ENCODE results near the gene SIGMAR1. TPM values are rescaled to one million over a fixed set of nuclear protein-coding genes. Genes with fewer than 3 reads are reported as not detected.

The SIGMAR1 gene
- total RNA-seq, 1 donor from 2014 or later, result 44.4 TPM

GRCh38 chr9:34653151-34654072, 15.8 kb upstream of the SIGMAR1 start:
- peaks cover 6% of the 10 kb centered on the region for H3K9me3 Mint-ChIP-seq (ENCODE audit: unreplicated experiment)
- peak overlapping the region; percentile 69 for H3K4me3 Mint-ChIP-seq (ENCODE audit: unreplicated experiment)
- H3K4me1 Mint-ChIP-seq (ENCODE audit: low read depth, unreplicated experiment), result peaks cover 32% of the 10 kb centered on the region
- peaks cover 3% of the 10 kb centered on the region for H3K36me3 Mint-ChIP-seq (ENCODE audit: unreplicated experiment)
- H3K27ac Mint-ChIP-seq (ENCODE audit: unreplicated experiment), result peak overlapping the region; percentile 48
- peaks cover 6% of the 10 kb centered on the region for H3K27me3 Mint-ChIP-seq (ENCODE audit: unreplicated experiment)
- no peak for TF ChIP-seq CTCF (IDR thresholded peaks at IDR 0.05; ENCODE audit: partially characterized antibody, unreplicated experiment)
- DNase-seq, result no peak

- Mint-ChIP-seq H3K36me3 (ENCODE audit: unreplicated experiment) (peaks cover 8% of the 10 kb centered on the region), H3K4me1 (ENCODE audit: low read depth, unreplicated experiment) (peaks cover 28% of the 10 kb centered on the region), H3K27me3 (ENCODE audit: unreplicated experiment) (peaks cover 7% of the 10 kb centered on the region), H3K27ac (ENCODE audit: unreplicated experiment) (peak overlapping the region; percentile 48), H3K9me3 (ENCODE audit: unreplicated experiment) (peaks cover 7% of the 10 kb centered on the region), H3K4me3 (ENCODE audit: unreplicated experiment) (peak overlapping the region; percentile 77)
- no peak for DNase-seq
- no peak for TF ChIP-seq CTCF (IDR thresholded peaks at IDR 0.05; ENCODE audit: partially characterized antibody, unreplicated experiment)
Measured at GRCh38 chr9:34652602-34653000, 15.0 kb upstream of the SIGMAR1 start.

GRCh38 chr9:34651876-34652601, 14.5 kb upstream of the SIGMAR1 start, which contains the start of gene IL11RA:
TSS of gene IL11RA (plus strand) at chr9:34652185. CDS start at chr9:34655218, 3,033 bp downstream.
- H3K27ac Mint-ChIP-seq (ENCODE audit: unreplicated experiment), result peak within 1 kb of the TSS; percentile 48
- H3K36me3 Mint-ChIP-seq (ENCODE audit: unreplicated experiment), result peaks cover 8% of the 10 kb centered on the region
- peak; percentile 64 for DNase-seq
- TF ChIP-seq CTCF (IDR thresholded peaks at IDR 0.05; ENCODE audit: partially characterized antibody, unreplicated experiment), result no peak
- peaks cover 8% of the 10 kb centered on the region for H3K9me3 Mint-ChIP-seq (ENCODE audit: unreplicated experiment)
- H3K27me3 Mint-ChIP-seq (ENCODE audit: unreplicated experiment), result peaks cover 7% of the 10 kb centered on the region
- peaks cover 31% of the 10 kb centered on the region for H3K4me1 Mint-ChIP-seq (ENCODE audit: low read depth, unreplicated experiment)
- H3K4me3 Mint-ChIP-seq (ENCODE audit: unreplicated experiment), result peak within 1 kb of the TSS; percentile 77

- peaks cover 8% of the 10 kb centered on the region for H3K9me3 Mint-ChIP-seq (ENCODE audit: unreplicated experiment)
- TF ChIP-seq CTCF (IDR thresholded peaks at IDR 0.05; ENCODE audit: partially characterized antibody, unreplicated experiment), result no peak
- no peak for DNase-seq
- H3K4me1 Mint-ChIP-seq (ENCODE audit: low read depth, unreplicated experiment), result peaks cover 27% of the 10 kb centered on the region
- H3K4me3 Mint-ChIP-seq (ENCODE audit: unreplicated experiment), result peak overlapping the region; percentile 77
- peak overlapping the region; percentile 46 for H3K27ac Mint-ChIP-seq (ENCODE audit: unreplicated experiment)
- H3K36me3 Mint-ChIP-seq (ENCODE audit: unreplicated experiment), result peaks cover 8% of the 10 kb centered on the region
- H3K27me3 Mint-ChIP-seq (ENCODE audit: unreplicated experiment), result peaks cover 7% of the 10 kb centered on the region
Measured at GRCh38 chr9:34651321-34651720, 13.7 kb upstream of the SIGMAR1 start.

Measured in glutamatergic neuron (in vitro differentiated cells).